ENCODE data around the gene SPTAN1. TPM values are rescaled to one million over a fixed set of nuclear protein-coding genes. Genes with fewer than 3 reads are reported as not detected.

The SPTAN1 gene
- polyA plus RNA-seq, 2 of the 4 experiments (the other 2 are of a cell fraction) = 104 to 122 TPM

- no peak for TF ChIP-seq HES2 (IDR thresholded peaks at IDR 0.05)
- peak; percentile 66; the same call in 1 of the 2 replicates for TF ChIP-seq PHF8 (IDR thresholded peaks at IDR 0.05; ENCODE audit: borderline replicate concordance, low read depth)
- TF ChIP-seq FOSB (CRISPR knock-in tag; IDR thresholded peaks at IDR 0.05) = 0 out of 2 replicates have a peak, but pooled peaks have one; percentile 41
- TF ChIP-seq HOXA7 (CRISPR knock-in tag; IDR thresholded peaks at IDR 0.05) = no peak
- TF ChIP-seq ESRRA (IDR thresholded peaks at IDR 0.05; ENCODE audit: borderline replicate concordance, low read length) = no peak
- TF ChIP-seq KDM5A (IDR thresholded peaks at IDR 0.05) = no peak
- TF ChIP-seq, protein P1, sequence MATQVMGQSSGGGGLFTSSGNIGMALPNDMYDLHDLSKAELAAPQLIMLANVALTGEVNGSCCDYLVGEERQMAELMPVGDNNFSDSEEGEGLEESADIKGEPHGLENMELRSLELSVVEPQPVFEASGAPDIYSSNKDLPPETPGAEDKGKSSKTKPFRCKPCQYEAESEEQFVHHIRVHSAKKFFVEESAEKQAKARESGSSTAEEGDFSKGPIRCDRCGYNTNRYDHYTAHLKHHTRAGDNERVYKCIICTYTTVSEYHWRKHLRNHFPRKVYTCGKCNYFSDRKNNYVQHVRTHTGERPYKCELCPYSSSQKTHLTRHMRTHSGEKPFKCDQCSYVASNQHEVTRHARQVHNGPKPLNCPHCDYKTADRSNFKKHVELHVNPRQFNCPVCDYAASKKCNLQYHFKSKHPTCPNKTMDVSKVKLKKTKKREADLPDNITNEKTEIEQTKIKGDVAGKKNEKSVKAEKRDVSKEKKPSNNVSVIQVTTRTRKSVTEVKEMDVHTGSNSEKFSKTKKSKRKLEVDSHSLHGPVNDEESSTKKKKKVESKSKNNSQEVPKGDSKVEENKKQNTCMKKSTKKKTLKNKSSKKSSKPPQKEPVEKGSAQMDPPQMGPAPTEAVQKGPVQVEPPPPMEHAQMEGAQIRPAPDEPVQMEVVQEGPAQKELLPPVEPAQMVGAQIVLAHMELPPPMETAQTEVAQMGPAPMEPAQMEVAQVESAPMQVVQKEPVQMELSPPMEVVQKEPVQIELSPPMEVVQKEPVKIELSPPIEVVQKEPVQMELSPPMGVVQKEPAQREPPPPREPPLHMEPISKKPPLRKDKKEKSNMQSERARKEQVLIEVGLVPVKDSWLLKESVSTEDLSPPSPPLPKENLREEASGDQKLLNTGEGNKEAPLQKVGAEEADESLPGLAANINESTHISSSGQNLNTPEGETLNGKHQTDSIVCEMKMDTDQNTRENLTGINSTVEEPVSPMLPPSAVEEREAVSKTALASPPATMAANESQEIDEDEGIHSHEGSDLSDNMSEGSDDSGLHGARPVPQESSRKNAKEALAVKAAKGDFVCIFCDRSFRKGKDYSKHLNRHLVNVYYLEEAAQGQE (IDR thresholded peaks at IDR 0.05) = no peak
- TF ChIP-seq RARB (CRISPR knock-in tag; IDR thresholded peaks at IDR 0.05) = no peak
- TF ChIP-seq POLR2A (IDR thresholded peaks at IDR 0.05; ENCODE audit: low read length) = peak; percentile 91
- no peak for TF ChIP-seq CEBPB (IDR thresholded peaks at IDR 0.05)
- no peak for TF ChIP-seq ZNF302 (CRISPR knock-in tag; IDR thresholded peaks at IDR 0.05)
- TF ChIP-seq ZC3H11A (IDR thresholded peaks at IDR 0.05) = no peak
- no peak for TF ChIP-seq NPAS2 (CRISPR knock-in tag; IDR thresholded peaks at IDR 0.05; ENCODE audit: borderline replicate concordance)
- peak; percentile 55 to 74; a peak in 3 of 5 replicates for TF ChIP-seq JUN (IDR thresholded peaks at IDR 0.05)
- no peak for TF ChIP-seq JUNB (IDR thresholded peaks at IDR 0.05)
- no peak for TF ChIP-seq FOXS1 (CRISPR knock-in tag; IDR thresholded peaks at IDR 0.05)
- no peak for TF ChIP-seq RCOR1 (IDR thresholded peaks at IDR 0.05; ENCODE audit: low read depth, low read length)
- TF ChIP-seq KDM1A (IDR thresholded peaks at IDR 0.05; ENCODE audit: low read depth) = no peak
- TF ChIP-seq MYC (IDR thresholded peaks at IDR 0.05; ENCODE audit: borderline replicate concordance, low read length) = no peak
- peak; percentile 46; the same call in 1 of the 2 replicates for TF ChIP-seq BHLHE40 (IDR thresholded peaks at IDR 0.05; ENCODE audit: low read depth, low read length)
- no peak for TF ChIP-seq HOXB5 (CRISPR knock-in tag; IDR thresholded peaks at IDR 0.05)
- no peak for TF ChIP-seq NR3C1 (IDR thresholded peaks at IDR 0.05)
- TF ChIP-seq, protein P2, sequence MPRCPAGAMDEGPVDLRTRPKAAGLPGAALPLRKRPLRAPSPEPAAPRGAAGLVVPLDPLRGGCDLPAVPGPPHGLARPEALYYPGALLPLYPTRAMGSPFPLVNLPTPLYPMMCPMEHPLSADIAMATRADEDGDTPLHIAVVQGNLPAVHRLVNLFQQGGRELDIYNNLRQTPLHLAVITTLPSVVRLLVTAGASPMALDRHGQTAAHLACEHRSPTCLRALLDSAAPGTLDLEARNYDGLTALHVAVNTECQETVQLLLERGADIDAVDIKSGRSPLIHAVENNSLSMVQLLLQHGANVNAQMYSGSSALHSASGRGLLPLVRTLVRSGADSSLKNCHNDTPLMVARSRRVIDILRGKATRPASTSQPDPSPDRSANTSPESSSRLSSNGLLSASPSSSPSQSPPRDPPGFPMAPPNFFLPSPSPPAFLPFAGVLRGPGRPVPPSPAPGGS (IDR thresholded peaks at IDR 0.05) = peak; percentile 83; the same call in 1 of the 3 replicates
- no peak for TF ChIP-seq CHD2 (IDR thresholded peaks at IDR 0.05; ENCODE audit: low read length, partially characterized antibody)
- TF ChIP-seq SMC3 (IDR thresholded peaks at IDR 0.05) = no peak
- no peak for TF ChIP-seq GATA3 (IDR thresholded peaks at IDR 0.05; ENCODE audit: borderline replicate concordance)
Observed at GRCh38 chr9:128504485-128505413, 47.6 kb upstream of the SPTAN1 start, which contains the start of gene GLE1 (continued).

Data from A549 (cell line).